IMR-90 (cell line): ENCODE data around the gene KDM4B.

Source experiments
- CTCF ChIP-seq: conservative IDR thresholded peaks from 2 replicates; pipeline ENCODE4 v1.5.1; 2012; ENCODE audit warnings: mild to moderate bottlenecking, low read depth, low read length, improper control_type of control experiment
- MAFK ChIP-seq: IDR thresholded peaks from 2 replicates; pipeline ENCODE4 v1.6.1; 2012; ENCODE audit warnings: low read depth, low read length, improper control_type of control experiment
- MAZ ChIP-seq: IDR thresholded peaks from 2 replicates; pipeline ENCODE4 v1.6.1; 2012; ENCODE audit warnings: low read depth, mild to moderate bottlenecking, low read length, improper control_type of control experiment, moderate library complexity, borderline replicate concordance
- RAD21 ChIP-seq: IDR thresholded peaks from 2 replicates; pipeline ENCODE4 v1.6.1; 2012; ENCODE audit warnings: low read length, improper control_type of control experiment
- SMC3 ChIP-seq: fragments of 150-350 bp; IDR thresholded peaks from 2 replicates; pipeline ENCODE4 v1.6.1; 2016; ENCODE audit warnings: low read depth, mild to moderate bottlenecking, antibody characterized with exemption, low read length, moderate library complexity
- USF2 ChIP-seq: fragments of 150-350 bp; IDR thresholded peaks from 2 replicates; pipeline ENCODE4 v1.6.1; 2017; ENCODE audit warnings: mild to moderate bottlenecking, antibody characterized with exemption, low read length, low read depth

- TF ChIP-seq USF2 (no peak), CTCF (no peak), MAFK (no peak), SMC3 (no peak), MAZ (no peak), RAD21 (no peak)
Observed at GRCh38 chr19:5131031-5131505, 162.2 kb downstream of the KDM4B start.
